ENCODE results near the gene HCN3.

Gene HCN3

DNA sequence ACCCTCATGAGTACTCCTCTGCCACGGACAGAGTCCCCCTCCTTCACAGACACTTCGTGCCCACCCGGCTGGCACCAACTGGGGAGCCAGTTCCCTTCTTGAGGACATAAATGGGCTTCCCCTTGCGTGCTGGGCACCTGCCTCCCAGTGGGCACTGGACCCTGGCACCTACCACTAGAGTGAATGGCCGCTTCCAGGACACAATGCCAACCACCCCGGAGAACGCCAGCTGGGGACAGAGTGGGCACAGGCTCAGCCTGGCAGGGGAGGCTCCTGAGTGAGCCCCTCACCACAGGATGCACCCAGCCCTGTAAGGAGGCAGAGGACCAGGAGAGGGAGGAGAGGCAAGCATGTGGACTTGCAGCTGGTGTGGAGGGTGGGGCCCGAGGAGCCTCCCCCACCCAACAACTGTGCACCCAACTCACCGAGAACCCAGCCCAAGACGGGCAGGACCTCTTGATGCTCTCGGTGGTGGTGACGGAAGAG, 23.0 kb upstream of the HCN3 start:
- DNase-seq (ENCODE audit: low read depth), result no peak

DNA sequence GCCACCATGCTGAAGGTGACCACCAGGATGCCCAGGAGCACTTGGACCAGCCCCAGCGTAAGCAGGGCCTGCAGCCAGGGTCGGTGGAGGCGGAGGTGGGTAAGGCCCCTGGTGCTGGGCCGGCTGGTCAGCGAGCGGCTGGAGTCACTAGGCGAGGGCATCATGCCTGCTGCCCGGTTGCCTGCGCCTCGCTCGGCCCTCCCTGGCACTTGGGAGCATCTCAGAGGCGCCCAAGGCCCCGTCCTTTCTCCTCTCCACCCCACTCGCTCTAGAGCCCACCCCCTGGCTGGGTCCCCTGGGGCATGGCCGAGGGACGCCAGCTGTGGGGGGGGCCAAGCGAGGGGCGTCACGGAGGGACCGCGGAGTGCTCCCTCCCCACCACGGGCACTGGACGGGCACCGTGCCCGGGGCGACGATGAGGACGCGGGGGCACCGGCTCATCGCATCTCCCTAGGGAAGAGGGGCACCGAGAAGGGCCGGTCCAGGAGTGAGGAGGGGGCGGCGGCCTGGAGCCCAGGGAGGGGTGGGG, 22.5 kb upstream of the HCN3 start:
- no peak for DNase-seq (ENCODE audit: low read depth)

DNA sequence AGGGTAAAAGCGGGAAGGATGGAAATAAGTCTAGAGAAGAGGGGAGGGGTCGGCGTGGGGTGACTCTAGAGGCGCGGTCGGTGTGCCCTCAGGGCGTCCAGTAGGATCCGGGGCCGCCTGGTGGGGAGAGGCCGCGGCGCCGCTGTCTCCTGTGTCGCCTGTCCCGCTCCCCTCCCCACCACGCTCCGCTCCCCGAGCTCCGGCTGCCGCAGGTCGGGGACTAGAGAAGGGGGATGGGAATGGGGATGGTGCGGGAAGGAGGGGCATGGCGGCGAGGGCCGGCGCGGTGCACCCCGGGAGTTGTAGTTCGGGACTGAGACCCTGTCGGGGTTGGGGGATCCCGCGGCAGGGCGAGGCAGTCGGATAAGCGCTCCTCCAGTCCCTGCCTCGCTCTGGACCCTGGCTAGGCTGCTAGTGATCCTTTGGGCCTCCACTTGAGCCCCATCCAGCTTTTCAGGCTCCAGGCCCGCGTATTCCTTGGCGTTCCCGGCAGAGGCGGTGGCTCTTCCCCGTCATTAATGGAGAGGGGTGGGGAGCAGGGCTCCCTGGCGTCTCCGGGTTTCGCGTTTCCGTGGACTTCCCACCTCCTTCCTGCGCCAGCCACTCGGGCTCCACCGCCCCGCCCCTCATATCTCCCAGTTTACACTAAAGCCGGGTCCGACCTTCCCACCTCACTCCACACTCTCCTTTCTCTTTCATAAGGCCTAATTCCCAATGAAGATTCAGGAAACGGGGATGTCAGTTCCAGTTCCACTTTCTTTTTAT, 21.8 kb upstream of the HCN3 start, which contains the start of gene ENTREP3:
Gene ENTREP3 (minus strand): TSS at position 241 of the 765 bp plus-strand sequence. CDS start 606 bp downstream, outside the sequence.
- peak; percentile 56 for DNase-seq (ENCODE audit: low read depth)

DNA sequence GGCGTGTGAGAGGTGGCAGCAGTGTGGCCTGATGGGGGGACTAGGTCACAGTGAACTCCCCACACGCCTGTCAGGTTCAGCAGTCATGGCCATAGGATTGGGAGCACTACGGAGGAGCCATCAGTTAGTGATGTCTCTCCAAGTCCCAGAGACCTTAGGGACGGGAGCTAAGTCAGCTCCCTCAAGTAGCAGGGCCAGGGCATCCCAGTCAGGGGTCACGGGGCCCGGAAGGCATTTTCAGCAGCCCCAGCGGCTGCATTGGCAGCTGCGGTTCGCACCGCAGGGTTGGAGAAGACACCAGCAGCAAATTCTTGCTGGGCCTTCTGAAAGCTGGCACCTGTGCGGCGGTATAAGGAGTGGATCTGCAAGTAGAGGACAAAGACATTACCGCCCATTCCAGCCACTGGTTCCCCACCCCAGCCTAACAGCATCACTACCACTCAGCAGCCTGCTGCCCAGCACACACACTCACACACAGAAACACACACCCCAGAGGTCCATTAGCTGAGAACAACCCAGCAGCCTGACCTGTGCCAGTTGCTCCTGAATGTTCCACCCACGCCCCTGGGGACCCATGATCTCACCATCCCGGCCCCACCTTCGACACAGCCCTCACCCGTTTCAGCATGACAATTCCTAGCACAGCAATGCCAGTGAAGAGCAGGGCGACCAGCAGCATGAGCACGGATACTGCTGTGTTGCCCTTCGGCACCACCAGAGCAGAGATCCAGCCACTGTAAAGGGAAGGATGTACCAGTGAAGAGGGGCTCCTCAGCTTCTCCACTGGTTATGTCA, 21.0 kb upstream of the HCN3 start:
- no peak for DNase-seq (ENCODE audit: low read depth)

DNA sequence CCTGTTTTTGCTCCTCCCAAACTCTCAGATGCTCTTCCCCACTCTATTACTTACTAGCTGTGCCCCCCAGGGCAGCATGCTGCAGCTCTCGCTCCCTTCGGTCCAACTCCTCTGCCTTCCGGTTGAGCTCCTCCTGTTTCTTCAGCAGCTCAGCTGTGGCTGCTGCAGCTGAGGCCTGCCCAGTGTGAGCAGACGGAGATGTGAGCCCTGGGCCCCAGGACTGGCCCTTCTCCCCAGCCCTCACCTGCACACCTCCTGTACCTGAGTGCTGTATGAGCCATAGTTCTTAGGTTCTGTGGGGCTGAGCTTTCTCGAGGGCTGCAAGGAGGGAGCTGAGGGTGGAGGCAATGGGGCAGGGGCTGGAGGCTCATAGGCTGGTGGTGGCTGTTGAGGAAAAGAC, 17.0 kb upstream of the HCN3 start:
- no peak for DNase-seq (ENCODE audit: low read depth)

DNA sequence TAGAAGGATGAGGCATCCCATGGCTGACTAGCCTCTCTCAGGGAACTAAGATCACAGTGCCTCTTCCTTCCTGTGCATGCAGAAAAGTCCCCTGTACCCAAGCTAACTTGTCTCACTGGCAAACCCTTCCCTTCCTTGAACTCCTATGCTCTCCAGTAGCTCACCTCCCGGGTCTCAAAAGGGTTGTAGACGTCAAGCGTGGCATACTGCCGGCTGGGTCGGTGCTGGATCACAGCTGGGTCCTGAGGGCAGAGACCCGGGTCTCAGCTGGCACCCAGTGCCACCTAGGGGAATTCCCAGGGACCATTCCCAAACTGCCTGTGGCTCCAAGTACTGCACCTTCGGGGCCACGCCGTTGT, 15.8 kb upstream of the HCN3 start:
- DNase-seq (ENCODE audit: low read depth), result no peak

DNA sequence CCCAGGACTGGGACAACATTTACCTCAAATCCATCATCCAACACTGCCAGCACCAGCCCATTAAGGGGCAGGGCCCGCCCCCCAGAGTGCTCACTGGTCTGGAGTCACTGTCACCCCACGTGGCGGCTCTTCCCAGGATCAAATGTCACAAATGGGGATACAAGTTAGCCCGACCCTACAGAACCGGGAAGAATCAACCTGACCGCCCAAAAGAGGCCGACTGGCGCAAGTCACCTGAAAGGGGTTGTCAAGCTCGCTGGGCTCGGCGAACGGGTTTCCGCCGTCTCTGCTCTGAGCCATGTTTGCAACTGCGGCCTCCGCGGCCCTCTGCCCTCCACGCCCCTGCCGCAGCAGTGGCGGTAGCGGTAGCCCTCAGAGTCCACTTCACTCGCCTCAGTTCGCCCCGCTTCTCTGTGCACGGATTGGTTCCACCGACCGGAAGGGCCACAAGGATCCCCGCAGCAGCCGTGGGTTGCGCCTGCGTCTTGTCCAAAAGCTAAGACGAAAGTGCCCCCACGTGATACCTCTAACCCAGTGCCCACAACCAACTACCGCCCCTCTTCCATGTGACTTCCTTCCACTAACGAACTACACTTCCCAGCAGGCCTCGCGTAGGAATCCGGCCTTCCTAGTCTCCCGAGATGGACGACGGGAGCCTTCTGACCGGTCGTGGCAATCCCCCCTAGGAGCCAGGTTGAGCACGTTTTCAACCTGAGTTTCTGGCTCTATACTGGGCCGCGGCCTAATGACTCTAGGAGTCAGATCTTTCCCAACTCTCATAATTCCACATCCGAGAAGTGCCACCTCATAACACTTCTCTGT, 15.2 kb upstream of the HCN3 start, which contains the start of gene SCAMP3:
Gene SCAMP3 (minus strand): TSS at position 509 of the 822 bp plus-strand sequence. CDS start 209 bp downstream, at position 300.
- DNase-seq (ENCODE audit: low read depth), result peak; percentile 77

DNA sequence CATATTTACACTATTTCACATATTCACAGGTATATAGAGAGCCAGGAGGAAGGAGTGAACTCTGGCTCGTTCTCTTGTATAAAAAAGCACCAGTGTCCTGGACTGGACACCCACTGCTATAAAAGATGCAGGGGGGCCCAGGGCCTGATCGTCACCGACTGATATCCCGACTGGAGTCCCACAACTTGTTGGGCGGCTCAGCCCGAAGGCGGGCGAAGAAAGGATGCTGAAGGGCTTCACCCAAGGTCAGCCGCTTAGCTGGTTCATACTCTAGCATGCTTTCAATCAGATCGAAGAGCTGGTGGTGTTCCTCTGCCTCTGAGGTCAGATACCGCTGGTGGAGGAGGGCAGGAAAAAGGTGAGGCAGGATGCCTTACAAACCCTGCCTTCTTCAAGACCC, 14.2 kb upstream of the HCN3 start:
- DNase-seq (ENCODE audit: low read depth), result no peak

DNA sequence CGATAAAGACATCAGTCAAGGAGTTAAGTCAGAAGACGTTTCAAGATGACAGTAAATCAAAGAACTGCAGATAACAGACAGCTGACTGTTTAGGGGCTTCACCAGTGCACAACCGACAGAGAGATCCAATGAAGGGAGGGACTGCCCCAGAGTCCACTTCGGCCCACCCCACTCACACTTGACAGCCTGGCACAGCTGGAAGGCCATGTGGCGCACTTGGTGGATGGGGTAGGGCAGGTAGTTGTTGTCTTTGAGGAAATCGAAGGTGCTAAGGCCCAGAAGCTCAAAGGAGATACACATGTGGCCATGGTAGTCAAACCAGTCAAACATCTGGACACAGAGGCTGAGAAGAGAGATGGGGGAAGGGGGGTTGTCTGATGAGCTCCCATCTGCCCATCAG, 10.7 kb upstream of the HCN3 start:
- DNase-seq (ENCODE audit: low read depth), result no peak

DNA sequence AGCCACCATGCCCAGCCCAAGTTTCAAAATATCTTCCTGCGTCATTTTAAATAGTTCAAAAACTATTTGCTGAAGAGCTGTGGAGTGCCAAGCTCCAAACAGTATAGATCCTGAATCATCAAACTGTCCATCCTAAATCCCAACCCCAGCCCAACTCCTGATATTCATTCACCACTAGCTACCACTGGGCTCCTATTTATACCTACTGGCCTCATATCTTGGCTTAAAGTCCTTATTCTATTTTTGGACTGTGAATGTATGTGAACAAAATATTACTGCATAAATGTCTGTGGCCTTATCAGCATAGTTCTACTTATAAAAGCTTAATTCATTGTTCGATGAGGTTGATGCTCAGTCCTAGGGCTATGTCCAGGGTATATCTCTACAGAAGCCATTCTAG, 9.9 kb upstream of the HCN3 start:
- DNase-seq (ENCODE audit: low read depth), result no peak

DNA sequence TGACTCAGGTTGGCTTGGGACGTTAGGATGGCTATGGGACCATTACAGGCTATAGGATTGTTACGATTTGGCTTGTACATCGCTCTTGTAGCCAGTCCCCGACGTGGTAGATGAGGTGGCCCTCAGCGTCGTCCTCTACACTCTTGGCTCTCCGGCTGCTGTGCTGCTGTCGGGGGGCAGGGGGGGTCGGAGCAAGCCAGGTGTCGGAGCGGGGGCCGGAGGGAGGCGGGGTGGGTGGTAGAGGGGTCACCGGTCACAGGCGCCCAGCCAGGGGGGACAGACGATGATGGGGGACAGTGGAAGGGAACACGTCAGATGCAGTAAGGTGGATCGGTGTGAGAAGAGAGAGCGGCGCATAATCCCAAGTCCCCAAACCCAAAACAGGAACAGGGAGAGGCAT, 8.6 kb upstream of the HCN3 start:
- no peak for DNase-seq (ENCODE audit: low read depth)

DNA sequence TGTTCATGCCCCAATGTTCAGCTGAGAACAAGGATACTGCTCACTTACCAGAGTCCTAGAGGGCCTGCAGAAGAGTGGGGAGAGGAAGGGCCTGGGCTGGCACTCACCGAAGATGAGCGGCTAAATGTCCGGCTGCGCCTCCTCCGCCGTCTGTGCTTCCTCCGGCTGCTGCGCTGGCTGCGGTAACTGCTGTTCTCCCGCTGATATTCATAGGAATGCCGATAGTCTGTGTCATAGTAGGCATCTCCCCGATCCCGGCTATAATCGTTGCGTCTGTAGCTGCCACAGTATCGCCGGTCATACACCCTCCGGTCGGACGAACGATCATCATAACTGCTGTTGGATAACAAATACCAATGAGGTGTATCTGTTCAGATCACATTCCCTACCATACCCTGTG, 7.9 kb upstream of the HCN3 start:
- no peak for DNase-seq (ENCODE audit: low read depth)

DNA sequence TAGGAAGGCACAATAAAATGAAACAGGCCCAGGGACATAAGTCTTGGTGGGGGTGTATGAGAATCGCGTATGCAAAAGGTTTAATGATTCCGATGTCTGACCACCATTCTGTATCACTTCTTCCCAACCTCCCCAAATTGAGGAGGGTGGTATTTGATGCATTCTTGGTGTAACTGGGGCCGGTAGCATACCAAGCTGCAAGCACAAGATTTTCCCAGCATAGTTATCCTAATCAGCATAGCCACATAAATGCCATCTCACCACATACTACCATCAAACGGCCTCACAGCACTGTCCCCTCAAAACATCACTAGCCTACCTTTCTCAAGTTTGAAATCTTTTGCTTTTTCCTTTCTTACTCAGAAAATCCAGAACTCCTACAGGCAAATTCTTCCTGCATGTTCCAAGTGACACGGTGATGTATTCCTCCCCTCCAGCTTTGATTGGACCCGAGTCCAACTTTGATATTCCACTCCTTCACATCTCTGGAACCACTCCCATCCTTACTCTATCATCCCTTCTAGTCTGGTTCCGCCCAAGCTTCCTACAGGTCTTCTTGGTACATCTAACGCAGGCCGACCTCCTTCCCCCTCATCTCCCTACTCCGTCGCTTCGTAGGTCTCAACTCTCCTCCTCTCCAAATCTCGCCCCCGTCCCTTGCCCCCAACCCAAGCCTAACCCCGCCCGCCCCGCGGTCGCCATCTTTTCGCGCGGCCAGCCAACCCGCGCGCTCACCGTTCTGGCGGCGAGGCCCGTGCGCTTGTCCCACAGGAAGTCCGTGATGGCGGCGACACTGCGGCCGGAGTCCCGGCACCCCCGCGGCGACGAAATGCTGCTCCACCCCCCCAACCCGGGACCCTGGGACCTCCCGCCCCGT, 4.6 kb upstream of the HCN3 start:
- DNase-seq (ENCODE audit: low read depth), result no peak

DNA sequence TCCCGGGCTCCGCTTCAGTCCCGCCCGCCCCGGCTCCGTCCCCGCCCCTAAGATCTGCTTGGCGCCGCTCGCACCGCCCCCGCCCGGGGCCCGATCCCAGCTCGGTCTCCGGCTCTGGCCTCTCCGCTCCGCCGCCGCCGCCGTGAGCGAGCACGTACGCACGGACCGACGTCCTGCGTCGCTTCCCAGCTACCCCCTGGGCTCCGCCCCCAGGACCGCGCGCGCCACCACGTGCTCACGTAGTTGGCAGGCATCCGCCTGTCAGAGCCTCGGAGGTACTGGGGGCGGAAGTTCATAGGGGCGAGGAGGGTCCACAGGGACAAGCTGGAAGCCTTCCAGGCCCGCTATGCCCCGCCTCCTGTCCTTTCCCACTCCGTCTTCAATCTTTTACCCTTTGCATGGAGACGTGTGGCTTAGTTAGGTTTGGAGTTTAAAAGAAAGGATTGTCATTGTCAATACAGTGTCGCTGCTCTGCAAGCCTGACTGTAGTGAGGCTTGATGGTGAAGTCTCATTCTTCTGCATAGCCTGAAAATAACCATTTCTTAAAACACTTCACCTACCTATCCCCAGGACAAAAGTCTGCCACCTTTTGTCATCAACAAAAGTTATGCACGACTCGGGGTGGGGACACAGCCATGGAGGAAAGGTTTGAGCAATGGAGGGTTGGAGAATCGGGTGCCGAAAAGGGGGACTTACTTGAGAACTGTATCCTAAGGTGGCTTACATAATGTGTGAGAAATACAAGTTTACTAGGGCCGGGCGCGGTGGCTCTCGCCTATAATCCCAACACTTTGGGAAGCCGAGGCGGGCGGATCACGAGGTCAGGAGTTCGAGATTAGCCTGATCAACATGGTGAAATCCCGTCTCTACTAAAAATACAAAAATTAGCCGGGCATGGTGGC, 3.7 kb upstream of the HCN3 start, which contains the start of gene CLK2:
Gene CLK2 (minus strand): TSS at position 162 of the 903 bp plus-strand sequence. CDS start 2,527 bp downstream, outside the sequence.
- DNase-seq (ENCODE audit: low read depth), result peak; percentile 90

DNA sequence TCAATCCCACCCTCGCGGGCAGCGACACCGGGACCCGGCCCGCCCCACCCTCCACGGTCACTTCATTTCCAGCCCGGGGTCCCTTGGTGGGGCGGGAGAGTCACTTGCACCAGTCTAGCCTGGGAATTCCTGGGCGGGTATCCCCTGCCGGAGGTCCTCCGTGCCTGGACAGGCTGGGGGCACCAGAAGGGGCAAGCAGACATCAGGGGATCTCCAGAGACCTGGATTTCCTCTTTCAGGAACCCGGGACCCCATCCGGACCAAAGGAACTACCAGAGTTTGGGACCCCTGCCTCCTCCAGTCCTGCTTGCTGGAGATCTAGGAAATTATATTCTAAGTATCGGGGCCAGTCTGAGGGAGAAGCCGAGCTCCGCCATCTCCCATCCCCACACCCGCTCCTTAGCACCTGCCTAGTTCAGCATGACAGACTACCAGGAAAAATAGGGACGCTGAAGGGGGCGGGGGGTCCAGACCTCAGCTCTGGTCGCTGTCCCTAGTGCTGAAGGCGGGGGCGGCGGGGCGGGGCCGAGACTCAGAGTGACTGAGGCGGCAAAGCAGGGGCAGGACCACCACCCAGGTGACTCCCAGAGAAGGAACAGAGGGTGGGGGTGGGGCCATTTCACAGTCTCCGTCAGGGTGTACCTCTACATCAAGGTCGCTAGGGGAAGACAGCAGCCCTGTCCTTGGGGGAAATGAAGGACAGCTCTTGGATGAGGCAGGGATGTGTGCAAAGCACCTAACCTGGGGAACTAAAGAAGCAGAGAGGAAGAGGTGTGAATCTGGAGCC, 832 bp downstream of the HCN3 start:
- peak; percentile 66 for DNase-seq (ENCODE audit: low read depth)

DNA sequence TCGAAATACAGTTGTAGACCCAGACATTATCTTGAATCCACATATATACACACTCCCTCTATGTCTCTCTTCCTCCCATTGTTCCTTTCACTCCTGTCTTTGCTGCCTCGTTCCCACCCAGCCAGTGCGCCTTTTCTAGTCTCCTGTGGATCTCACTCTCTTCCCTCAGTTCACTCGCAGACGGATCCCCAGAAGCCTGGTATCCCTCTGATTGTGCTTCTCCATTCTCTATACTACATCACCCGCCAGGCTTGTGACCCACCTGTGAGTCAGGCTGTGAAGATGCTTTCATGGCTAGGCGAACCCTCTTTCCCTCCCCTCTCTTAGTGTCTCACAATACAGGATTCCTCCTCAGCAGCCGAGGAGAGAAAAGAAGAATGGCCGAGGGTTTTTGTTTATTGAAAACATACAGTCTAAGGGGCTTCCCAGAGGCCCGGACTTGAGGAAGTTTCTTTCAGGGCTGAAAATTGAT, 1.5 kb downstream of the HCN3 start:
- DNase-seq (ENCODE audit: low read depth), result no peak

DNA sequence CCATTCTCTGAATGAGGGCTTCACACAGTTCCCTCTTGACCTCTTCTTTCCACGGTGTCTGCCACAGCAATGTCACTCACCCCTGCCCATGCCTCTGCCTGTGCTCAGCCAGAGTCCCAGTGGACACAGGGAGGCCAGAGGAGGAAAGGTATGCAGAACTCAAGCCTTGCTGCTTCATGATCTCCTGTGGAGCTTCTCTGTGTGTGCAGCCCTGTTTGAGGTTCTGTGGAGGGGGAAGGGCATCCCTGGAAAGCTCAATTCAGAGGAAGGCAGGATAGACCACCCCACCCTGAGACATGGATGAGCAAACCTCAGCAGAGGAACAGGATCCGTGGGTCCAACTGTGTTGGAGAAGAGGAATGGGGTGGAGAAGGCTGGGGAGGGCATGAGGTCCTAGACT, 2.0 kb downstream of the HCN3 start:
- DNase-seq (ENCODE audit: low read depth), result no peak

DNA sequence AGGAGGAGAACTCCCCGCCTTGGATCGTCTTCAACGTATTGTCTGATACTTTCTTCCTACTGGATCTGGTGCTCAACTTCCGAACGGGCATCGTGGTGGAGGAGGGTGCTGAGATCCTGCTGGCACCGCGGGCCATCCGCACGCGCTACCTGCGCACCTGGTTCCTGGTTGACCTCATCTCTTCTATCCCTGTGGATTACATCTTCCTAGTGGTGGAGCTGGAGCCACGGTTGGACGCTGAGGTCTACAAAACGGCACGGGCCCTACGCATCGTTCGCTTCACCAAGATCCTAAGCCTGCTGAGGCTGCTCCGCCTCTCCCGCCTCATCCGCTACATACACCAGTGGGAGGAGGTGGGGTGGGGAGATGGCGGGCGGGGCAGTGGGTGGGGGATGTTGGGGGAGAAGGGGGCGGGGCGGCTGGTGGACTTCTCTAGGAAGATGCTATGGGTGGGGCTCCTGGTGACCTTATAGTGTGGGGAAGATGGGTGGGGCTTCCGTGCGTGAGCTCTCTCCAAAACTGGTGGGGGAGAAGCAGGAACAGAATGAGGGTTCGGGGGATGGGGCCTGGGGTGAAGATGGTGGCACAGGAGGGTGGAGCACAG, 5.3 kb downstream of the HCN3 start:
- no peak for DNase-seq (ENCODE audit: low read depth)

Data from activated T-cell treated with anti-CD3 and anti-CD28 coated beads for 1 hour (primary cell).